IPS-18a (cell line): ENCODE data around the gene P2RY12.

Source experiments
- H3K27ac ChIP-seq: one replicate; pipeline ENCODE4 v1.5.1; 2013; ENCODE audit warnings: low read length
- H3K27me3 ChIP-seq: one replicate; pipeline ENCODE4 v1.6.1; 2013; ENCODE audit warnings: mild to moderate bottlenecking, low read length; ENCODE audit not compliant: control insufficient read depth, insufficient read depth
- H3K36me3 ChIP-seq: one replicate; pipeline ENCODE4 v1.6.1; 2013; ENCODE audit warnings: low read depth, low read length; ENCODE audit not compliant: control insufficient read depth
- H3K4me1 ChIP-seq: one replicate; pipeline ENCODE4 v1.6.1; 2013; ENCODE audit warnings: low read depth, low read length; ENCODE audit not compliant: control insufficient read depth
- H3K4me3 ChIP-seq: one replicate; pipeline ENCODE4 v1.5.1; 2013; ENCODE audit warnings: low read length
- H3K9ac ChIP-seq: one replicate; pipeline ENCODE4 v1.6.1; 2013; ENCODE audit warnings: mild to moderate bottlenecking, low read length, moderate library complexity
- H3K9me3 ChIP-seq: one replicate; pipeline ENCODE4 v1.6.1; 2013; ENCODE audit warnings: low read depth, low read length; ENCODE audit not compliant: control insufficient read depth

The P2RY12 gene

GRCh38 chr3:151316267-151316991, 68.1 kb downstream of the P2RY12 start, which contains the start of gene GPR87:
Gene GPR87 (minus strand): TSS chr3:151316820. CDS start chr3:151300100, 16,720 bp downstream.
- H3K4me1 ChIP-seq: peaks cover 23% of the 10 kb centered on the region
- no peaks in the 10 kb centered on the region for H3K36me3 ChIP-seq
- no peak within 1 kb of the TSS for H3K4me3 ChIP-seq
- no peaks in the 10 kb centered on the region for H3K27me3 ChIP-seq
- no peak within 1 kb of the TSS for H3K9ac ChIP-seq
- H3K9me3 ChIP-seq: no peaks in the 10 kb centered on the region
- H3K27ac ChIP-seq: peak within 1 kb of the TSS; percentile 39

DNA sequence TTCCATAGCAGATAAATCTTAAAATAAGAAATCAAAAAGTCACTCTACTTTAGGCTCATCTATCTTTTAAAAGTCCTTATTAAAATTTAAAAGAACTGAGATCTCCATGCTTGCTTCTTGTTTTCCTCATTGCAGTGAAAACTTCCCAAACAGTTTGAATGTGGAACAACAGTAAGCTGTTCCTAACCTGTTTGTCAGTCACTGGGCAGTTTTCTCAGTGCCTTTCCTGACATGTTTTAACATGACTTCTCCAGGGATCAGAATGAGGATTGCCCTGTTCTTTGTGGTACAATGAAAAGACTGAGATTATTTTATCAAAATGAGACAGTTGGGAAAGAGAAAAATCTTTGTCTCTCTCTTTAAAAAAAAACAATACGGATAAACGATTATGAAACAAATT, 68.7 kb downstream of the P2RY12 start:
- Histone ChIP-seq H3K27me3 (no peaks in the 10 kb centered on the region), H3K9ac (no peak overlapping the region), H3K27ac (no peak overlapping the region), H3K9me3 (no peaks in the 10 kb centered on the region), H3K4me1 (peaks cover 23% of the 10 kb centered on the region), H3K4me3 (no peak overlapping the region), H3K36me3 (no peaks in the 10 kb centered on the region)

- Histone ChIP-seq H3K9me3 (no peaks in the 10 kb centered on the region), H3K4me1 (peaks cover 23% of the 10 kb centered on the region), H3K36me3 (no peaks in the 10 kb centered on the region), H3K27ac (no peak overlapping the region), H3K9ac (no peak overlapping the region), H3K27me3 (no peaks in the 10 kb centered on the region), H3K4me3 (no peak overlapping the region)
These were observed 69.4 kb downstream of the P2RY12 start for GRCh38 chr3:151315136-151315535.

GRCh38 chr3:151314593-151314992, 70.0 kb downstream of the P2RY12 start:
- H3K27me3 ChIP-seq: no peaks in the 10 kb centered on the region
- no peak overlapping the region for H3K4me3 ChIP-seq
- no peaks in the 10 kb centered on the region for H3K36me3 ChIP-seq
- peaks cover 23% of the 10 kb centered on the region for H3K4me1 ChIP-seq
- no peak overlapping the region for H3K27ac ChIP-seq
- no peaks in the 10 kb centered on the region for H3K9me3 ChIP-seq
- no peak overlapping the region for H3K9ac ChIP-seq

- Histone ChIP-seq H3K4me1 (peaks cover 23% of the 10 kb centered on the region), H3K27me3 (no peaks in the 10 kb centered on the region), H3K27ac (no peak overlapping the region), H3K9me3 (no peaks in the 10 kb centered on the region), H3K9ac (no peak overlapping the region), H3K36me3 (no peaks in the 10 kb centered on the region), H3K4me3 (no peak overlapping the region)
These were observed 70.4 kb downstream of the P2RY12 start for GRCh38 chr3:151314137-151314536.

GRCh38 chr3:151312972-151313371, 71.6 kb downstream of the P2RY12 start:
- H3K36me3 ChIP-seq: no peaks in the 10 kb centered on the region
- no peaks in the 10 kb centered on the region for H3K27me3 ChIP-seq
- no peak overlapping the region for H3K9ac ChIP-seq
- no peak overlapping the region for H3K27ac ChIP-seq
- no peak overlapping the region for H3K4me3 ChIP-seq
- H3K4me1 ChIP-seq: peaks cover 23% of the 10 kb centered on the region
- no peaks in the 10 kb centered on the region for H3K9me3 ChIP-seq

DNA sequence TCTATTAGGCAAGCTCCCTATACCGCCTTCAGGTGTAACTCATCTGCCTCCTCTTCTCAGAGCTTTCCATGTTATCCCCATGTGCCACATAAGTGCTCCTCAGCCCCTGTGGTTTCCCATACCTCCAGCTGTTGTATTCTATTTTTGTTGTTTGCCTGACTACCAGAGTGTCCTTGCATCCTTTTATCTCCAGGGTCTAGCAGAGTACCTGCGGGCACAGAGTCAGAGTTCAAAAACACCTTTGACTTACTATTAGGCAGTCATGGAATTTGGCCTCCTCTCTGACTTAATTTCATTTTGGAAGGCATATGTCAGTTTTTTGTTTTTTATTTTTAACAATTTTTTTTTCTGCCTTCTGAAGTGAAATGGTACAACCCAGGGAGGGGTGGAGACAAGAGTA, 75.0 kb downstream of the P2RY12 start:
- H3K36me3 ChIP-seq: no peaks in the 10 kb centered on the region
- no peak overlapping the region for H3K4me3 ChIP-seq
- H3K27ac ChIP-seq: no peak overlapping the region
- H3K27me3 ChIP-seq: no peaks in the 10 kb centered on the region
- no peaks in the 10 kb centered on the region for H3K9me3 ChIP-seq
- peaks cover 33% of the 10 kb centered on the region for H3K4me1 ChIP-seq
- no peak overlapping the region for H3K9ac ChIP-seq

DNA sequence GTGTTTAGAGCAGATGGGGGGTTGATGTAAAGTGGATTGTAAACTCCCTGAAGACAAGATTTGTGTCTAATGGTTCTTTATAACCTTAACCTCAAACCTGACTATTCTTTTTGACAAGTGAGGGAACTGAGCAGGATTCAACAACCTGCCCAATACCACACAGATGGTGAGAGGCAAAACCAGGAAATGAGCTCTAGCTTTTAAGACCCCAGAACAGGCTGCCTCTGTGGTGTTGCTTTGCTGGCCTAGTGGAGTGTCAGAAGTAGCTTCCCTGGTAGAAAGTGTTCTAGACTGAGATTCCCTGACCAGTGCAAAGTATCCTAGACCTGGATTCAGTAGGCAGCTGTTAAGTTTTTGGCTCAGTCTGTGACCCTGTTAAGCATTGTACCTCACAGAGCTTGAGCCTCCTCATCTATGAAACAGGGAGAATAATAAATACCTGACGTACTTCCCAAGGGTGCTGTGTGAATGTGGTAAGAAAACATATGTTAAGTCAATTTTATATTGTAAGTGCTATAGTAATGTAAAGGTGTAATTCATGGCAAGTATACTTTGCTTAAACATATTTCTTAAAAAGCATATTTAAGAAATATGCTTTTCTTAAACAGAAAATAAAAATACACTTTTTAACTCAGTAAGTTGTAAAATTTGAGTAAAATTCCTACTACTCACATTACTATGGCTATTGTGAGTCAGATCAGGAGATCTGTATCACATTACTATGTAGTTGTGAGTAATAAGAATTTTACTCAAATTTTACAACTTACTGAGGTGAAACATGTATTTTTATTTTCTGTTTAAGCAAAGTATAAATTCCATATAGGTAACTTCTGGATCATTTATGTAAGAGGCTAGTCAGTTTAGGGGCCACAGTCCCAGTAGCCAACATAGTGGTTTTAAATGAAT, 76.7 kb downstream of the P2RY12 start:
- H3K27ac ChIP-seq: no peak overlapping the region
- no peaks in the 10 kb centered on the region for H3K36me3 ChIP-seq
- H3K4me1 ChIP-seq: peaks cover 27% of the 10 kb centered on the region
- H3K9ac ChIP-seq: no peak overlapping the region
- no peaks in the 10 kb centered on the region for H3K9me3 ChIP-seq
- no peaks in the 10 kb centered on the region for H3K27me3 ChIP-seq
- H3K4me3 ChIP-seq: no peak overlapping the region

DNA sequence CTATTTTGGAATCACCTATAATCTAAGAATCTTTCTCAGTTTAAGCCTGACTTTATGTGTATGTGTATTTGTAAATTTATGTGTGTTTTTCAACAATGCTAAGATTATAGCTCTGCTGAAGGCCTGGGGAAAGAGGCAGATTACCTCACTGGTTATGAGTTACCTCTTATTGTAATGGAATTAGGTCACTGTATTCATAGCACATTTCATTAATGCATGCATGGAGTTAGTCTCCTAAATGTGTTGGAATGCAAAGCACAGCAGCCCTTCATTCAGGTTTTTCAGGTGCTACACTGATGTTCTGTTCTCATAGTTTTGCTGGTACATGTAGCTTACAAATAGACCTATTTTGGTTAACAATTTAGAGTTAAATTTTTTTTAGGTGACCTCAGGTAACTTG, 77.4 kb downstream of the P2RY12 start:
- H3K27ac ChIP-seq: no peak overlapping the region
- H3K9ac ChIP-seq: no peak overlapping the region
- no peaks in the 10 kb centered on the region for H3K27me3 ChIP-seq
- no peaks in the 10 kb centered on the region for H3K9me3 ChIP-seq
- H3K4me1 ChIP-seq: peaks cover 27% of the 10 kb centered on the region
- no peaks in the 10 kb centered on the region for H3K36me3 ChIP-seq
- no peak overlapping the region for H3K4me3 ChIP-seq

DNA sequence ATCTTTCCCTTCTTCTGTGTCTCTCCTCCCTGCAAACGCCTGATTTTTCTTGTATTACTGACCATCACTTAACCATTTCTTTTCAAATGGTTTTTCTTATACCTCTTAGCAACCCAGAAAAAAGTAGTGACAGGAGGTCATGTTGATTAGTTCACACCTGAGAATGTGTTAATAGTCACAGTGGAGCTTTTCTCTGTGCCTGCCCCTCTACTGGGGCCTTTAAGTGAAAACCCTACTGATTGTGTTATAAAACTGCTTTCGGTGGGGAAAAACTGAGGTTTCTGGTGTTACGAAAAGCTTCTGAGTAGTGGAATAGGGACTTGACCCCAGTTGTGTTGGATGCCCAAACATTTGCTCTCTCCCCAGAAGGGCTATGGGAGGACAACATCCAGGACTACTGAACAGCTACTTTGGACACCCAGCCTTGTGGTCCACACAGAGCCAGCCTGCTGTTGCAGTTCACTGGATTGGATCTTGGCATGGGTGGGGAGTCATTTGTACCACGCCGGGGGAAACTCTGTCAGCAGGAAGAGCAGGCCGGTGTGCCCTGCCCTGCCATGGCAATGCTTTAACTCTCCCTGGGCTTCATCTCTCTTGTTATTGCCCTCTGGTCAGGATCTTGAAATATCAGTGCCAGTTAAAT, 78.3 kb downstream of the P2RY12 start:
- no peak overlapping the region for H3K9ac ChIP-seq
- H3K4me1 ChIP-seq: peaks cover 27% of the 10 kb centered on the region
- no peak overlapping the region for H3K27ac ChIP-seq

GRCh38 chr3:151305775-151306151, 78.8 kb downstream of the P2RY12 start:
- H3K9ac ChIP-seq: no peak overlapping the region
- H3K4me1 ChIP-seq: peaks cover 27% of the 10 kb centered on the region
- H3K27me3 ChIP-seq: no peaks in the 10 kb centered on the region
- H3K9me3 ChIP-seq: no peaks in the 10 kb centered on the region
- H3K27ac ChIP-seq: no peak overlapping the region
- H3K36me3 ChIP-seq: no peaks in the 10 kb centered on the region
- H3K4me3 ChIP-seq: no peak overlapping the region

More for the DNA sequence above, 78.3 kb downstream of the P2RY12 start:
- Histone ChIP-seq H3K4me3 (no peak overlapping the region), H3K9me3 (no peaks in the 10 kb centered on the region), H3K27me3 (no peaks in the 10 kb centered on the region), H3K36me3 (no peaks in the 10 kb centered on the region)
